SIG-M5 (cell line): ENCODE measurements around the gene CELA3A.
A peak's percentile ranks its signal among the peaks of the same experiment; 100 is the strongest.

ENCODE experiments used
- DNase-seq: peaks from one replicate; lab custom pipeline; 2025; lab: John Stamatoyannopoulos, UW

The CELA3A gene

GRCh38 chr1:22050330-22050729, 48.9 kb downstream of the CELA3A start:
- no peak for DNase-seq

GRCh38 chr1:22051607-22052114, 50.2 kb downstream of the CELA3A start:
- DNase-seq: no peak

GRCh38 chr1:22052115-22053016, 50.9 kb downstream of the CELA3A start, which contains the start of gene CDC42:
Gene CDC42, plus strand, starts transcription at chr1:22052709. Its CDS starts 25,770 bp downstream, at chr1:22078479.
- peak; percentile 79 for DNase-seq

GRCh38 chr1:22053017-22053860, 51.8 kb downstream of the CELA3A start:
- no peak for DNase-seq

GRCh38 chr1:22053861-22054770, 52.7 kb downstream of the CELA3A start:
- no peak for DNase-seq

GRCh38 chr1:22055463-22055862, 54.0 kb downstream of the CELA3A start:
- no peak for DNase-seq

GRCh38 chr1:22056043-22056442, 54.6 kb downstream of the CELA3A start:
- no peak for DNase-seq

GRCh38 chr1:22056936-22057335, 55.5 kb downstream of the CELA3A start:
- no peak for DNase-seq

GRCh38 chr1:22057861-22058260, 56.4 kb downstream of the CELA3A start:
- DNase-seq: no peak
